Measurements from ENCODE around the gene RNF187.

GRCh38 chr1:228541725-228542124 is 54.5 kb downstream of the RNF187 start:
- TF ChIP-seq ATF3 (CRISPR knock-in tag; conservative IDR thresholded peaks at IDR 0.05) (no peak), PRDM15 (CRISPR knock-in tag; IDR thresholded peaks at IDR 0.05) (no peak), NFE2L1 (CRISPR knock-in tag; IDR thresholded peaks at IDR 0.05) (no peak), ATF1 (CRISPR knock-in tag; IDR thresholded peaks at IDR 0.05) (no peak), USF1 (CRISPR knock-in tag; IDR thresholded peaks at IDR 0.05) (no peak), TP53 (CRISPR knock-in tag; IDR thresholded peaks at IDR 0.05) (no peak), TEAD4 (CRISPR knock-in tag; IDR thresholded peaks at IDR 0.05) (no peak)
- TF ChIP-seq, protein P1, sequence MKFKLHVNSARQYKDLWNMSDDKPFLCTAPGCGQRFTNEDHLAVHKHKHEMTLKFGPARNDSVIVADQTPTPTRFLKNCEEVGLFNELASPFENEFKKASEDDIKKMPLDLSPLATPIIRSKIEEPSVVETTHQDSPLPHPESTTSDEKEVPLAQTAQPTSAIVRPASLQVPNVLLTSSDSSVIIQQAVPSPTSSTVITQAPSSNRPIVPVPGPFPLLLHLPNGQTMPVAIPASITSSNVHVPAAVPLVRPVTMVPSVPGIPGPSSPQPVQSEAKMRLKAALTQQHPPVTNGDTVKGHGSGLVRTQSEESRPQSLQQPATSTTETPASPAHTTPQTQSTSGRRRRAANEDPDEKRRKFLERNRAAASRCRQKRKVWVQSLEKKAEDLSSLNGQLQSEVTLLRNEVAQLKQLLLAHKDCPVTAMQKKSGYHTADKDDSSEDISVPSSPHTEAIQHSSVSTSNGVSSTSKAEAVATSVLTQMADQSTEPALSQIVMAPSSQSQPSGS (CRISPR knock-in tag; IDR thresholded peaks at IDR 0.05; ENCODE audit: borderline replicate concordance, low read depth) = no peak
- TF ChIP-seq, protein P2, sequence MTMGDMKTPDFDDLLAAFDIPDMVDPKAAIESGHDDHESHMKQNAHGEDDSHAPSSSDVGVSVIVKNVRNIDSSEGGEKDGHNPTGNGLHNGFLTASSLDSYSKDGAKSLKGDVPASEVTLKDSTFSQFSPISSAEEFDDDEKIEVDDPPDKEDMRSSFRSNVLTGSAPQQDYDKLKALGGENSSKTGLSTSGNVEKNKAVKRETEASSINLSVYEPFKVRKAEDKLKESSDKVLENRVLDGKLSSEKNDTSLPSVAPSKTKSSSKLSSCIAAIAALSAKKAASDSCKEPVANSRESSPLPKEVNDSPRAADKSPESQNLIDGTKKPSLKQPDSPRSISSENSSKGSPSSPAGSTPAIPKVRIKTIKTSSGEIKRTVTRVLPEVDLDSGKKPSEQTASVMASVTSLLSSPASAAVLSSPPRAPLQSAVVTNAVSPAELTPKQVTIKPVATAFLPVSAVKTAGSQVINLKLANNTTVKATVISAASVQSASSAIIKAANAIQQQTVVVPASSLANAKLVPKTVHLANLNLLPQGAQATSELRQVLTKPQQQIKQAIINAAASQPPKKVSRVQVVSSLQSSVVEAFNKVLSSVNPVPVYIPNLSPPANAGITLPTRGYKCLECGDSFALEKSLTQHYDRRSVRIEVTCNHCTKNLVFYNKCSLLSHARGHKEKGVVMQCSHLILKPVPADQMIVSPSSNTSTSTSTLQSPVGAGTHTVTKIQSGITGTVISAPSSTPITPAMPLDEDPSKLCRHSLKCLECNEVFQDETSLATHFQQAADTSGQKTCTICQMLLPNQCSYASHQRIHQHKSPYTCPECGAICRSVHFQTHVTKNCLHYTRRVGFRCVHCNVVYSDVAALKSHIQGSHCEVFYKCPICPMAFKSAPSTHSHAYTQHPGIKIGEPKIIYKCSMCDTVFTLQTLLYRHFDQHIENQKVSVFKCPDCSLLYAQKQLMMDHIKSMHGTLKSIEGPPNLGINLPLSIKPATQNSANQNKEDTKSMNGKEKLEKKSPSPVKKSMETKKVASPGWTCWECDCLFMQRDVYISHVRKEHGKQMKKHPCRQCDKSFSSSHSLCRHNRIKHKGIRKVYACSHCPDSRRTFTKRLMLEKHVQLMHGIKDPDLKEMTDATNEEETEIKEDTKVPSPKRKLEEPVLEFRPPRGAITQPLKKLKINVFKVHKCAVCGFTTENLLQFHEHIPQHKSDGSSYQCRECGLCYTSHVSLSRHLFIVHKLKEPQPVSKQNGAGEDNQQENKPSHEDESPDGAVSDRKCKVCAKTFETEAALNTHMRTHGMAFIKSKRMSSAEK (CRISPR knock-in tag; IDR thresholded peaks at IDR 0.05; ENCODE audit: borderline replicate concordance) = no peak
- TF ChIP-seq, protein P3, sequence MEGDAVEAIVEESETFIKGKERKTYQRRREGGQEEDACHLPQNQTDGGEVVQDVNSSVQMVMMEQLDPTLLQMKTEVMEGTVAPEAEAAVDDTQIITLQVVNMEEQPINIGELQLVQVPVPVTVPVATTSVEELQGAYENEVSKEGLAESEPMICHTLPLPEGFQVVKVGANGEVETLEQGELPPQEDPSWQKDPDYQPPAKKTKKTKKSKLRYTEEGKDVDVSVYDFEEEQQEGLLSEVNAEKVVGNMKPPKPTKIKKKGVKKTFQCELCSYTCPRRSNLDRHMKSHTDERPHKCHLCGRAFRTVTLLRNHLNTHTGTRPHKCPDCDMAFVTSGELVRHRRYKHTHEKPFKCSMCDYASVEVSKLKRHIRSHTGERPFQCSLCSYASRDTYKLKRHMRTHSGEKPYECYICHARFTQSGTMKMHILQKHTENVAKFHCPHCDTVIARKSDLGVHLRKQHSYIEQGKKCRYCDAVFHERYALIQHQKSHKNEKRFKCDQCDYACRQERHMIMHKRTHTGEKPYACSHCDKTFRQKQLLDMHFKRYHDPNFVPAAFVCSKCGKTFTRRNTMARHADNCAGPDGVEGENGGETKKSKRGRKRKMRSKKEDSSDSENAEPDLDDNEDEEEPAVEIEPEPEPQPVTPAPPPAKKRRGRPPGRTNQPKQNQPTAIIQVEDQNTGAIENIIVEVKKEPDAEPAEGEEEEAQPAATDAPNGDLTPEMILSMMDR (IDR thresholded peaks at IDR 0.05) = no peak
- TF ChIP-seq, protein P4, sequence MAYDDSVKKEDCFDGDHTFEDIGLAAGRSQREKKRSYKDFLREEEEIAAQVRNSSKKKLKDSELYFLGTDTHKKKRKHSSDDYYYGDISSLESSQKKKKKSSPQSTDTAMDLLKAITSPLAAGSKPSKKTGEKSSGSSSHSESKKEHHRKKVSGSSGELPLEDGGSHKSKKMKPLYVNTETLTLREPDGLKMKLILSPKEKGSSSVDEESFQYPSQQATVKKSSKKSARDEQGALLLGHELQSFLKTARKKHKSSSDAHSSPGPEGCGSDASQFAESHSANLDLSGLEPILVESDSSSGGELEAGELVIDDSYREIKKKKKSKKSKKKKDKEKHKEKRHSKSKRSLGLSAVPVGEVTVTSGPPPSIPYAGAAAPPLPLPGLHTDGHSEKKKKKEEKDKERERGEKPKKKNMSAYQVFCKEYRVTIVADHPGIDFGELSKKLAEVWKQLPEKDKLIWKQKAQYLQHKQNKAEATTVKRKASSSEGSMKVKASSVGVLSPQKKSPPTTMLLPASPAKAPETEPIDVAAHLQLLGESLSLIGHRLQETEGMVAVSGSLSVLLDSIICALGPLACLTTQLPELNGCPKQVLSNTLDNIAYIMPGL (CRISPR knock-in tag; IDR thresholded peaks at IDR 0.05) = no peak

Measured in WTC11 (cell line).